ENCODE measurements around the gene EVI5. TPM values are rescaled to one million over a fixed set of nuclear protein-coding genes. Genes with fewer than 3 reads are reported as not detected.

The EVI5 gene
- 10 to 100 TPM; 13.6 to 21.6 (median 14.8) TPM for total RNA-seq

GRCh38 chr1:92784639-92785500 lies at the start of gene EVI5:
Gene EVI5 (minus strand): TSS chr1:92785108. CDS start chr1:92736546, 48,562 bp downstream.
- Histone ChIP-seq H3K27me3 (no peaks in the 10 kb centered on the region), H3K4me1 (peaks cover 25% of the 10 kb centered on the region), H3K27ac (peak within 1 kb of the TSS; percentile 97), H3K9me3 (no peaks in the 10 kb centered on the region), H3K36me3 (no peaks in the 10 kb centered on the region), H3K4me3 (peak within 1 kb of the TSS; percentile 74)
- DNase-seq (ENCODE audit: low spot score in 2 of 2): peak; percentile 95 to 96
- TF ChIP-seq POLR2AphosphoS5 (IDR thresholded peaks at IDR 0.05) (peak in 2 of 3 donors; percentile 74 to 91), POLR2A (IDR thresholded peaks at IDR 0.05) (peak; percentile 54 to 57)
- TF ChIP-seq, protein P1, sequence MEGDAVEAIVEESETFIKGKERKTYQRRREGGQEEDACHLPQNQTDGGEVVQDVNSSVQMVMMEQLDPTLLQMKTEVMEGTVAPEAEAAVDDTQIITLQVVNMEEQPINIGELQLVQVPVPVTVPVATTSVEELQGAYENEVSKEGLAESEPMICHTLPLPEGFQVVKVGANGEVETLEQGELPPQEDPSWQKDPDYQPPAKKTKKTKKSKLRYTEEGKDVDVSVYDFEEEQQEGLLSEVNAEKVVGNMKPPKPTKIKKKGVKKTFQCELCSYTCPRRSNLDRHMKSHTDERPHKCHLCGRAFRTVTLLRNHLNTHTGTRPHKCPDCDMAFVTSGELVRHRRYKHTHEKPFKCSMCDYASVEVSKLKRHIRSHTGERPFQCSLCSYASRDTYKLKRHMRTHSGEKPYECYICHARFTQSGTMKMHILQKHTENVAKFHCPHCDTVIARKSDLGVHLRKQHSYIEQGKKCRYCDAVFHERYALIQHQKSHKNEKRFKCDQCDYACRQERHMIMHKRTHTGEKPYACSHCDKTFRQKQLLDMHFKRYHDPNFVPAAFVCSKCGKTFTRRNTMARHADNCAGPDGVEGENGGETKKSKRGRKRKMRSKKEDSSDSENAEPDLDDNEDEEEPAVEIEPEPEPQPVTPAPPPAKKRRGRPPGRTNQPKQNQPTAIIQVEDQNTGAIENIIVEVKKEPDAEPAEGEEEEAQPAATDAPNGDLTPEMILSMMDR (IDR thresholded peaks at IDR 0.05): no peak
- WGBS: under 1% methylated on average over 35 of the region's 94 CpGs

DNA sequence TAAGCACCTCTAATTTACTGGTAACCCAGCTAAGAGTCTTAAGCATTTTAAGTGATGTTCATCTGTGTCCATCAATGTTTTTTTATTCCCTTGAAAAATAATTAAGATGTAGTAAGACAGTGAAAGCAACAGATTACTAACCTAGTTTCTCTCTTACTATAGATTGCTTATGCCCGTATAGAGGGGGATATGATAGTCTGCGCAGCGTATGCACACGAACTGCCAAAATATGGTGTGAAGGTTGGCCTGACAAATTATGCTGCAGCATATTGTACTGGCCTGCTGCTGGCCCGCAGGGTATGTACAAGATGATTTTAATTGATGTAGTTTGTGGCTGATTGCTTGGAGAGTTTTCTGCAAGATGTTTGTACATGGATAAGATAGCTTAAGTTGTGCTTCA lies 49.7 kb upstream of the EVI5 start:
- H3K27ac ChIP-seq: no peak overlapping the region
- H3K4me3 ChIP-seq: peak overlapping the region; percentile 99
- H3K27me3 ChIP-seq: no peaks in the 10 kb centered on the region
- WGBS: 69% methylated on average over 5 of the region's 5 CpGs
- H3K36me3 ChIP-seq: peaks cover 55% of the 10 kb centered on the region
- H3K4me1 ChIP-seq: peaks cover 65% of the 10 kb centered on the region
- no peak for DNase-seq (ENCODE audit: low spot score in 2 of 2)
- TF ChIP-seq POLR2A (IDR thresholded peaks at IDR 0.05) (no peak), POLR2AphosphoS5 (IDR thresholded peaks at IDR 0.05) (no peak), EP300 (IDR thresholded peaks at IDR 0.05) (no peak)
- TF ChIP-seq, protein P1 (IDR thresholded peaks at IDR 0.05): no peak
- H3K9me3 ChIP-seq: no peaks in the 10 kb centered on the region

DNA sequence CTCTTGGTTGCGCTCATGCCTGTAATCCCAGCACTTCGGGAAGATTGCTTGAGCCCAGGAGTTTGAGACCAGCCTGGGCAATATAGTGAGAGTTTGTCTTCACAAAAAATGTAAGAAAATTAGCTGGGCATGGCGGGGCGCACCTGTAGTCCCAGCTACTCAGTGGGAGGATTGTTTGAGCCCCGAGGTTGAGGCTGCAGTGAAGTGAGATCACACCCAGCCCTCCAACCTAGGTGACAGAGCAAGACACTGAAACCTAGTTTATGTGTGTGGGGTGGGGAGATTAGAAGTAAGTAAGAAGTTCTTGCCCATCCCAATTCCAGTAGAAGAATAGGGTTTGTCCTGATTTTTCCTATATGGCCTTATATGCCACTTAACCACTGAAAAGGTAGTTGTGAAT lies 48.9 kb upstream of the EVI5 start:
- Histone ChIP-seq H3K4me1 (peaks cover 57% of the 10 kb centered on the region), H3K27ac (no peak overlapping the region), H3K27me3 (no peaks in the 10 kb centered on the region), H3K36me3 (peaks cover 47% of the 10 kb centered on the region), H3K9me3 (no peaks in the 10 kb centered on the region), H3K4me3 (peak overlapping the region; percentile 99)
- no peak for DNase-seq (ENCODE audit: low spot score in 2 of 2)
- TF ChIP-seq POLR2AphosphoS5 (IDR thresholded peaks at IDR 0.05) (no peak), POLR2A (IDR thresholded peaks at IDR 0.05) (no peak), EP300 (IDR thresholded peaks at IDR 0.05) (no peak)
- TF ChIP-seq, protein P1 (IDR thresholded peaks at IDR 0.05): no peak
- WGBS: 60% methylated on average over 5 of the region's 5 CpGs

- TF ChIP-seq POLR2AphosphoS5 (IDR thresholded peaks at IDR 0.05): no peak
- no peak for TF ChIP-seq POLR2A (IDR thresholded peaks at IDR 0.05)
- TF ChIP-seq, protein P1 (IDR thresholded peaks at IDR 0.05): no peak
- no peak for TF ChIP-seq EP300 (IDR thresholded peaks at IDR 0.05)
- H3K4me1 ChIP-seq: peaks cover 49% of the 10 kb centered on the region
- H3K4me3 ChIP-seq: peak overlapping the region; percentile 99
- H3K9me3 ChIP-seq: no peaks in the 10 kb centered on the region
- DNase-seq (ENCODE audit: low spot score in 2 of 2): no peak
- H3K27me3 ChIP-seq: no peaks in the 10 kb centered on the region
- under 1% methylated on average over 16 of the region's 19 CpGs for WGBS
- H3K36me3 ChIP-seq: peaks cover 35% of the 10 kb centered on the region
- H3K27ac ChIP-seq: peak overlapping the region; percentile 97
These were observed 47.7 kb upstream of the EVI5 start for GRCh38 chr1:92832537-92833114.
